Renal cortical epithelial cell (primary cell): ENCODE measurements around the gene LYZL1. TPM values are rescaled to one million over a fixed set of nuclear protein-coding genes. Genes with fewer than 3 reads are reported as not detected.
"Not testable (repeated sequence)": the region's sequence is repeated elsewhere in the genome, so short reads cannot be mapped to it uniquely, and the experiment has no call there.

Experiments used
- DNase-seq: peaks from one replicate; pipeline ENCODE4 v3.0.0-alpha.2; 2011; ENCODE audit warnings: low read depth
- total RNA-seq: library from RNA; depleted of rRNA; stranded (reverse); fragments of >200 nt; gene quantifications from 2 replicates; pipeline ENCODE4 v1.2.3, GENCODE V29; 2014

The LYZL1 gene
- total RNA-seq, 1 donor from 2014 or later = not detected

- DNase-seq = no peak
These were observed 43.3 kb downstream of the LYZL1 start for GRCh38 chr10:29332061-29332760.

- DNase-seq = no peak
These were observed 43.9 kb downstream of the LYZL1 start for GRCh38 chr10:29332761-29333148.

DNA sequence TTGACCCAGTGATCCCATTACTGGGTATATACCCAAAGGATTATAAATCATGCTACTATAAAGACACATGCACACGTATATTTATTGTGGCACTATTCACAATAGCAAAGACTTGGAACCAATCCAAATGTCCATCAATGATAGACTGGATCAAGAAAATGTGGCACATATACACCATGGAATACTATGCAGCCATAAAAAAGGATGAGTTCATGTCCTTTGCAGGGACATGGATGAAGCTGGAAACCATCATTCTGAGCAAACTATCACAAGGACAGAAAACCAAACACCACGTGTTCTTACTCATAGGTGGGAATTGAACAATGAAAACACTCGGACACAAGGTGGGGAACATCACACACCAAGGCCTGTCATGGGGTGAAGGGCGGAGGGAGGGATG lies 48.7 kb downstream of the LYZL1 start:
- not testable (repeated sequence) for DNase-seq

GRCh38 chr10:29343607-29344038 lies 54.8 kb downstream of the LYZL1 start:
- DNase-seq = no peak

DNA sequence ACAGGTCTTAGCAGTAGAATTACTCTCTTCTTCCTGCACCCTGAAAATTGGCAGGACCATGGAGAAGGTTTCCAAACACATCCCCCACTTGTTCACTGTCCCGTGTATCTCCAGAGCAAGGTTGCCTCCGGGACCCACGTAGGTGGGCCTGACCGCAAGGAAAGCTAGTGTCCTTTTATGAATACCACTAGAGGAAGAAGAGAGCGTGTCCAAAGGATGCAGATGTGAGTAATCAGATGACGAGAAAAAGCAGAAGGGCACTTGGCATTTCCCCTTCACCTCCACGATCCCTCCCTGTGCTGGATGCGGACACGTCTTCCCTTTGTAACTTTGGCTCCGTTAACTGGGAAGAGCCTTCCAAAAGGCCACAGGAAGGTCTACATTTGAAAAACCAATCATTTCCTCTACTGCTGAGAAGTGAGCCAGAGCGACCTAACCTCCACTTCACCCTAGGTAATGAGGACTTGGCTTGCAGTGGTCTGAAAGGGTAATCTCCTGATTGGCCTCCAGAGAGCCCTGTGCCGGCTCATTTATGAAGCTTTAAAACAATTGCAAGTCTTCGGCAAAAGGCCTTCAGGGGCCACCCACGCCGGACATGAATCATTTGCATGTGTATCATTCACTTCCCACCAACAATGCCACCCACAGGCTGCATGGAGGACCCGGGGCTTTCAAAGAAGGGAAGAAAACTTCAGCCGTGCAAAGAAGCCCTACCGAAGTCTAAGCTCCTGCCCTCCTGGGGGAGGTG lies 55.4 kb downstream of the LYZL1 start:
- peak; percentile 68 for DNase-seq

GRCh38 chr10:29345144-29345909 lies 56.5 kb downstream of the LYZL1 start:
- no peak for DNase-seq

GRCh38 chr10:29345910-29346209 lies 57.0 kb downstream of the LYZL1 start:
- DNase-seq = no peak

GRCh38 chr10:29346296-29347001 lies 57.6 kb downstream of the LYZL1 start:
- no peak for DNase-seq

DNA sequence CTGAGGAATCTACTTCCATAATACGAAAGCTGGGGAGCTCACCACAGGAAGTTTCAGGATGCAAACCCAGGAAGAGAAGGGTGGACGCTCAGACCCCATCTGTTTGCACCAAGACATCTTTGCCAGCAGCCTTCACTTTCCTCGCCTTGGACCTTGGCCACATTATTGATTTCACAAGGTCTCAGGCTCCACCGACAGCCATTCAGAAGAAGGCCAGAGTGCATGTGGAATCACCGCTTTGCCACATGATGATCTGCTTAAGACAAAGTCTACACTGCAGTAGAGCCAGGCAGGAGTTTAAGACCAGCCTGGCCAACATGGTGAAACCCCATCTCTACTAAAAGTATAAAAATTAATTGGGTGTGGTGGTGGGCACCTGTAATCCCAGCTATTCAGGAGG lies 60.0 kb downstream of the LYZL1 start:
- DNase-seq = no peak

DNA sequence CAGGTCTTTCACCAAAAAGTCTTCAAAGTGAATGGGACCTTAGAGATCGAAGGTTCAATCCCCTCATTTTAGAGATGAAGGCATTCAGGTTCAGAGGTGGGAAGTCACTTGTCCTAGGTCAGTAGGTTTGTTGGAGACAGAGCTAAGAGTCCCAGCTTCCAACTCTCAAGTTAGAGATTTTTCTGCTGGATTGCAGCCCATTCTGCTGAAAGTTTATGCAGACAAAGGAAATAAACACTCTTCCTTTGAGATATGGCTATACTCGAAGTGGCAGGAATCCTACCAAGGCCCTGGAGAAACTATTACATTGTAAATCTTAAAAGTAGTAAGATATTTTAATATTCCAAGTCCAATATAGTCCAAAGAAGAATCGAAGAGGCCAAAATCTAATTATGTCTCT lies 64.4 kb downstream of the LYZL1 start:
- DNase-seq = no peak

DNA sequence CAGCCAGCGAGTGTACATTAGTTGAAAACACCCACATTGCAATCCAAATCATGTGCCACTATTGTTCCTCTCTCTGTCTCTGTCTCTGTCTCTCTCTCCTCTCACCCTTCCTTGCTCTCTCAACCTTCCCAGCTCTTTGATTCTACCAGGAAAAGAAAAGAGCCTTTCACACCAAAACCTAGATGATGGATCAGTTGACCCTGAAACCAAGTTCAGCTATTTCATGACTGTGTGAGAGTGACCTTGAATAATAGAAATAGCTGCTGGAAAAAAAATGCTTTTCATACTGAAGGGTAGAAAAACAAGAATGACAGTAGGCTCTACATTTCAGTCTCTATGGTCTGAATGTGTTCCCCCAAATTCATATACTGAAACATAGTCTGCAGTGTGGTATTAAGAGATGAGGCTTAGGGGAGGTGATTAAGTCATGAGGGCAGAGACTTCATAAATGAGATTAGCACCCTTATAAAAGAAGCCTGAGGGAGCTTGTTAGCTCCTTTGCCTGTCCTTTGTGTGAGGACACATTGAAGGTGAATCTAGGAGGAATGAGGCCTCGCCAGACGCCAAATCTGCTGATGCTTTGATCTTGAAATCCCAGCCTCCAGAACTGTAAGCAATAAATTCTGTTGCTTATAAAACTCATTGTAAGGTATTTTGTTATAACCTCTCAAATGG lies 65.2 kb downstream of the LYZL1 start:
- no peak for DNase-seq

DNA sequence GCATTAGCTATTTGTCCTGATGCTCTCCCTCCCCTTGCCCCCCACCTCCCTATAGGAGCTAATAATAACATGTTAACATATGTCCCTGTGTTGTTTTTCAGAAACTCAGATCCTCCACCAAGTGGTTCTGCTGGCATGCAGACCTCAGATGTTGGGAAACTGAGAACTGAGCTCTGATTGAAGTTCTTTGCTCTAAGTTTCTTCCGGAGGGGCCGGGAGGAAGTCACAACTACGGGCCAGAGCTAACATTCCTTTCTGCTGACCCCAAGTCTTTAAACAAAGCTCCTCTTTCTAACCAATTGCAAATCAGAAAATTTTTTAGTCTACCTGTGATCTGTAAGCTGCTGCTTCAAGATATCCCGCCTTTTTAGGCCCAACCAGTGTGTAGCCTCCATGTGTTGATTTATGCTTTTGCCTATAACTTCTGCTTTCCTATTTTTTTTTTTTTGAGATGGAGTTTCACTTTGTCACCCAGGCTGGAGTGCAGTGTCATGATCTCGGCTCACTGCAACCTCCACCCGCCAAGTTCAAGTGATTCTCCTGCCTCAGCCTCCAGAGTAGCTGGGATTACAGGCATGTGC lies 66.6 kb downstream of the LYZL1 start:
- no peak for DNase-seq

DNA sequence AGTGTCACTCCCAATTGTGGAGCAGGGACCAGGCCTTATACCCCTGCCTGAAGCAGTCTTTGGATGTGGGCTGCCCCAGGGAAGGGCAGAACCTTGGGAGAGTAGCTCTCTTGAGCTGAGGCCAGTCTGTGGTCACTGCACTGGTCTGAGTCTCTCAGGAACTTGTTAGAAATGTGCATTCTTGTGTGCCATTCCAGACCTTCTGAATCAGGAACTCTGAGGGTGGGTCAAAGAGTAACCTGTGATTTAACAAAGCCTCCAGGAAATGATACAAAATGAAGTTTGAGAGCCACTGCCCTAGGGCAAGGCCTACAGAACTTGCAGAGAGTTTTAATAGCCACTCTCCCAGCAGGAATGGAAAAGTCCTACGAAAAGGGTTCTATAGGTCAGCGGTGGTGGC lies 68.1 kb downstream of the LYZL1 start:
- peak; percentile 96 for DNase-seq

DNA sequence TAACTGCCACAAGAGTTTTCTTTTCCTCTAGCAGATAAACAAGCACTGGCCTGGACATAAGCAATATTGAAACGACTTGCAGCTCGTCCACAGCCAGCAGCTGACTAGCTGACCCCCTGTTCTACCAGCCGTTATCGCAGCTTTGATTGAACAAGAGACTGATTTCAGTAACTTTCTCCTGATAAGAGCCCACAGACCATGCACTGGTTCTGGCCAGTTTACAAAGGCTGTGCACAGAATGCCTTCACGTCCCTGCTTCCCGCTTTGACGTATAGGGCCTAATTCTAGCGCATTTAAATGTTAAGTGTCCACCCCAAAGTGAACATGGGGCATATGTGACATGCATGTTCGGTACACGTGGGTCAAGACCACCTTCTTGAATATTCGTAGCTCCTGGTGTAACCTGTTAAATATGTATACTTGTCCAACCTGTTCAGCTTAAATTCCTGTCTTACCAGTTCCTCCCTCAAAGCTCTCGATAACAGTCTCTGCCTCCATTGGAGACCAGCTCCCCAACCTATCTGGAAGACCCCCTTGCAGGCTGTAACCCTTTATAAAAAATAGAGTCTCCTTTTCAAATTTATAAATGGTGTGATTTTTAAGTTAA lies 69.2 kb downstream of the LYZL1 start:
- DNase-seq = no peak

DNA sequence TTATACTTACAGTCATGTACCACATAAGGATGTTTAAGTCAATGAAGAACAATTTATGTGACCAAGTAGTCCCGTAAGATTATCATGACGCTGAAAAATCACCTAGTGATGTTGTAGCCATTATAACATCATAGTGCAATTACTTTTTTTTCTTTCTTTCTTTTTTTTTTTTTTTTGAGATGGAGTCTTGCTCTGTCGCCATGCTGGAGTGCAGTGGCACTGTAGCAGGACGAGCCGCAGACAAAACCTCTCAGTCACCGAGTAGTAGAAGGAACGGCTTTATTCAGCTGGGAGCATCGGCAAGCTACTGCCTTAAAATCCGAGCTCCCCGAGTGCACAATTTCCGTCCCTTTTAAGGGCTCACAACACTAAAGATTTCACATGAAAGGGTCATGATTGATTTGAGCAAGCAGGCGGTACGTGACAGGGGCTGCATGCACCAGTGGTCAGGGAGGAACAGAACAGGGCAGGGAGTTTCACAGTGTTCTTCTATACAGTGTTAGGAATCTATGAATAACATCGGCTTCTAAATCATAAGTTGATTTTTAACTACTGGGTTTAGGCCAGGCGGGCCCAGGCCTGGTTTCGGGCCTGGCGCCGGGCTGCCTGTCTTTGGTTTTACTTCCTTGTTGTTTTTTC lies 71.5 kb downstream of the LYZL1 start:
- DNase-seq = peak; percentile 89
